ENCODE data around the gene UBA1.
A peak's percentile ranks its signal among the peaks of the same experiment; 100 is the strongest.

Gene UBA1

DNA sequence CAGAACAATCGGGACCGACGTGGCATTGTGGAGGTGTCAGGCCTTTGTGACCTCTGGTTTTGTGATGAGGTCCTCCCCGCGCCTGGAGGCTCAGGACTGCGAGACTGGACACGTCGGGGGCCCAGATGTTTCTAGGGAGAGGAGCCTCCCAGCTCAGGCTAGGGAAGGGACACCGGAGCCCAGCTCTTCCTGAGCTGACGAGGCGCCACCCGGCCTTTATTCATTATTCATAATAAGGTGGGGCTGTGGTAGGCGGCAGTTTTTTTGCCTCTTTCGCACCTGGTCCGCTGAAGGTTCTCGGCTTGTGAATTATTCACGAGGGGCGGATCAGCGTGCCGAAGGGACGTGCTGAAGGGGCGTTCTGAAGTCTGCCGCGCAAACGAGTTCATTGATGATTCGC, 2.3 kb upstream of the UBA1 start:
- Histone ChIP-seq H3K27ac (ENCODE audit: low read depth, low read length, poor library complexity, severe bottlenecking) (peak overlapping the region; percentile 98), H3K79me2 (ENCODE audit: insufficient read depth, low read length) (peaks cover 26% of the 10 kb centered on the region), H3K9me2 (ENCODE audit: low read depth, low read length) (no peaks in the 10 kb centered on the region), H3K9ac (ENCODE audit: low read length) (peak overlapping the region; percentile 100), H3K4me1 (ENCODE audit: insufficient read depth, low read length, severe bottlenecking) (peaks cover 33% of the 10 kb centered on the region), H3K4me2 (ENCODE audit: low read length) (peak overlapping the region; percentile 96), H3K4me3 (ENCODE audit: low read depth, low read length, poor library complexity, severe bottlenecking) (peak overlapping the region; percentile 91), H3K27me3 (ENCODE audit: insufficient read depth, low read length) (no peaks in the 10 kb centered on the region), H3F3A (ENCODE audit: insufficient read depth, low read length) (no peaks in the 10 kb centered on the region), H4K20me1 (ENCODE audit: insufficient read depth, low read length) (no peaks in the 10 kb centered on the region), H3K9me3 (ENCODE audit: low read length) (no peaks in the 10 kb centered on the region), H3K36me3 (ENCODE audit: insufficient read depth, low read length) (peaks cover 18% of the 10 kb centered on the region), H2AFZ (ENCODE audit: low read length) (no peak overlapping the region)
- no peak for TF ChIP-seq EZH2 (IDR thresholded peaks at IDR 0.05; ENCODE audit: borderline replicate concordance, low read length)
- TF ChIP-seq, protein P1, sequence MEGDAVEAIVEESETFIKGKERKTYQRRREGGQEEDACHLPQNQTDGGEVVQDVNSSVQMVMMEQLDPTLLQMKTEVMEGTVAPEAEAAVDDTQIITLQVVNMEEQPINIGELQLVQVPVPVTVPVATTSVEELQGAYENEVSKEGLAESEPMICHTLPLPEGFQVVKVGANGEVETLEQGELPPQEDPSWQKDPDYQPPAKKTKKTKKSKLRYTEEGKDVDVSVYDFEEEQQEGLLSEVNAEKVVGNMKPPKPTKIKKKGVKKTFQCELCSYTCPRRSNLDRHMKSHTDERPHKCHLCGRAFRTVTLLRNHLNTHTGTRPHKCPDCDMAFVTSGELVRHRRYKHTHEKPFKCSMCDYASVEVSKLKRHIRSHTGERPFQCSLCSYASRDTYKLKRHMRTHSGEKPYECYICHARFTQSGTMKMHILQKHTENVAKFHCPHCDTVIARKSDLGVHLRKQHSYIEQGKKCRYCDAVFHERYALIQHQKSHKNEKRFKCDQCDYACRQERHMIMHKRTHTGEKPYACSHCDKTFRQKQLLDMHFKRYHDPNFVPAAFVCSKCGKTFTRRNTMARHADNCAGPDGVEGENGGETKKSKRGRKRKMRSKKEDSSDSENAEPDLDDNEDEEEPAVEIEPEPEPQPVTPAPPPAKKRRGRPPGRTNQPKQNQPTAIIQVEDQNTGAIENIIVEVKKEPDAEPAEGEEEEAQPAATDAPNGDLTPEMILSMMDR (IDR thresholded peaks at IDR 0.05; ENCODE audit: low read length), result no peak

DNA sequence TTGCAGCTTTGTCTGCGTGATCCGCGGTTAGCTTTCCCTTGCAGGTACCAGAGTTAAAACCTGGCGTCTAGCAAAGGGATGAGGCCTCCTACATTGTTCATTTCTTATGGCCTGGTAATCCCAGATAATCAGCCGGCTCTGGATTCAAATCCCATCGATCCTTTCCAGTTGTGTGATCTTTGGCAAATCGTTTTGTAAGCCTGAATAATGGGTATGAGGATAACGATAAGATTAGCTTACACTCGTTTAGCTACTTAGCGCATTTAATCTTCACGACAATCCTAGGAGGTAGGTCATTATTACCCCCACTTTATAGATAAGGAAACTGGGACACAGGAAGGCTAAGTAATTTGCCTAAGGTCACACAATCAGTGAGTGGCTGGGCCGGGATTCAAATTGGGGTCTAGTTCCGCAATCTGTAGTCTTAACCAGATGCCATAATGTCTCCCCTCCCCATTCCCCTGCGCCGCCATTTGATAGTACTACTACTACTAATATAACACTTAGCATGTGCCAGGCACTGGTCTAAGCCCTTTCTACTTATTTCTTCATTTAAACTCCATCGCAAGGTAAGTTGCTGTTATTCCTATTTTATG, 1.7 kb upstream of the UBA1 start:
- Histone ChIP-seq H4K20me1 (ENCODE audit: insufficient read depth, low read length) (no peaks in the 10 kb centered on the region), H3K9me2 (ENCODE audit: low read depth, low read length) (no peaks in the 10 kb centered on the region), H3K79me2 (ENCODE audit: insufficient read depth, low read length) (peaks cover 32% of the 10 kb centered on the region), H3K4me2 (ENCODE audit: low read length) (peak overlapping the region; percentile 96), H3K4me3 (ENCODE audit: low read depth, low read length, poor library complexity, severe bottlenecking) (peak overlapping the region; percentile 91), H3K27ac (ENCODE audit: low read depth, low read length, poor library complexity, severe bottlenecking) (peak overlapping the region; percentile 98), H2AFZ (ENCODE audit: low read length) (no peak overlapping the region), H3F3A (ENCODE audit: insufficient read depth, low read length) (no peaks in the 10 kb centered on the region), H3K36me3 (ENCODE audit: insufficient read depth, low read length) (peaks cover 19% of the 10 kb centered on the region; the same call in 1 of the 2 replicates), H3K4me1 (ENCODE audit: insufficient read depth, low read length, severe bottlenecking) (peaks cover 38% of the 10 kb centered on the region), H3K27me3 (ENCODE audit: insufficient read depth, low read length) (no peaks in the 10 kb centered on the region), H3K9me3 (ENCODE audit: low read length) (no peaks in the 10 kb centered on the region), H3K9ac (ENCODE audit: low read length) (peak overlapping the region; percentile 100)
- TF ChIP-seq EZH2 (IDR thresholded peaks at IDR 0.05; ENCODE audit: borderline replicate concordance, low read length), result no peak
- TF ChIP-seq, protein P1 (IDR thresholded peaks at IDR 0.05; ENCODE audit: low read length), result no peak

DNA sequence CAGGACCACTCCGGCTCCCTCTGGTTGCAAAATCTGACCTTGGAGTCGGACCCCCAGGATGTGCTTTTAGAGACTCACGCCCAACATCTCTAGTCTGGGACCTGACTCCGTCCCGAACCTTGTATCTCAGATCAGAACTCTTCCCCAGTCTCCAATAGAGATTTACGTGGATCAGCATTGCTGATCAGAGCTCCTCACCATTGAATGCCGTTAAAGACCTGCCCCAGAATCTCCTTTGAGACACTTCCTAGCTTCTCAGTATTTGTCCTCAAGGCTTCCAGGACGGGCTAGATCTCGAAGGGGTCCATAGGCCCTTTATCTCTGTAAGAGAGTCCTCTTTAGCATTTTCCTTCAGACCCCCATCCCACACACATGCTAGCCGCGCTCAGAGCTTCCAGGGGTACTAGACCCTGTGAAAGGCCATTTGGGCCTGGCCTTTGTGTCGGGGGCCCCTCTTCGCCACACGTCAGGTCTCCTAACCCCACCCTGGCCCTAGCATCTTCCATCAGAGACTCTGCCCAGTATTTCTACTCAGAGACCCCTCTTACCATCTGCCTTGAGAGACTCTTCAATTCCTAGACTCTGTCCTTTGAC, 662 bp downstream of the UBA1 start:
- Histone ChIP-seq H3K27me3 (ENCODE audit: insufficient read depth, low read length) (no peaks in the 10 kb centered on the region), H3F3A (ENCODE audit: insufficient read depth, low read length) (no peaks in the 10 kb centered on the region), H2AFZ (ENCODE audit: low read length) (no peak overlapping the region), H4K20me1 (ENCODE audit: insufficient read depth, low read length) (no peaks in the 10 kb centered on the region), H3K9me2 (ENCODE audit: low read depth, low read length) (no peaks in the 10 kb centered on the region), H3K4me3 (ENCODE audit: low read depth, low read length, poor library complexity, severe bottlenecking) (peak overlapping the region; percentile 91), H3K27ac (ENCODE audit: low read depth, low read length, poor library complexity, severe bottlenecking) (peak overlapping the region; percentile 98), H3K79me2 (ENCODE audit: insufficient read depth, low read length) (peaks cover 38% of the 10 kb centered on the region), H3K9ac (ENCODE audit: low read length) (peak overlapping the region; percentile 97), H3K4me2 (ENCODE audit: low read length) (peak overlapping the region; percentile 99), H3K4me1 (ENCODE audit: insufficient read depth, low read length, severe bottlenecking) (peaks cover 38% of the 10 kb centered on the region), H3K9me3 (ENCODE audit: low read length) (no peaks in the 10 kb centered on the region), H3K36me3 (ENCODE audit: insufficient read depth, low read length) (peaks cover 39% of the 10 kb centered on the region)
- TF ChIP-seq, protein P1 (IDR thresholded peaks at IDR 0.05; ENCODE audit: low read length), result no peak

Measured in OCI-LY1 (cell line).